ENCODE results near the gene AATK.

Gene AATK

GRCh38 chr17:81196505-81197408, 30.7 kb upstream of the AATK start:
- no peak for DNase-seq (ENCODE audit: low read depth, low spot score)

GRCh38 chr17:81195941-81196495, 30.0 kb upstream of the AATK start:
- DNase-seq (ENCODE audit: low read depth, low spot score) = no peak

GRCh38 chr17:81194941-81195901, 29.2 kb upstream of the AATK start:
- DNase-seq (ENCODE audit: low read depth, low spot score) = no peak

GRCh38 chr17:81194225-81194760, 28.3 kb upstream of the AATK start:
- DNase-seq (ENCODE audit: low read depth, low spot score) = no peak

- no peak for DNase-seq (ENCODE audit: low read depth, low spot score)
Observed at GRCh38 chr17:81193470-81194224, 27.6 kb upstream of the AATK start.

- no peak for DNase-seq (ENCODE audit: low read depth, low spot score)
Observed at GRCh38 chr17:81193051-81193410, 27.0 kb upstream of the AATK start.

- no peak for DNase-seq (ENCODE audit: low read depth, low spot score)
Observed at GRCh38 chr17:81192386-81193050, 26.5 kb upstream of the AATK start.

GRCh38 chr17:81191646-81192045, 25.6 kb upstream of the AATK start:
- no peak for DNase-seq (ENCODE audit: low read depth, low spot score)

GRCh38 chr17:81191116-81191515, 25.1 kb upstream of the AATK start:
- DNase-seq (ENCODE audit: low read depth, low spot score) = no peak

GRCh38 chr17:81190591-81190990, 24.6 kb upstream of the AATK start:
- DNase-seq (ENCODE audit: low read depth, low spot score) = no peak

GRCh38 chr17:81189670-81190530, 23.9 kb upstream of the AATK start:
- no peak for DNase-seq (ENCODE audit: low read depth, low spot score)

- DNase-seq (ENCODE audit: low read depth, low spot score) = no peak
Observed at GRCh38 chr17:81189016-81189415, 23.0 kb upstream of the AATK start.

GRCh38 chr17:81188491-81188840, 22.4 kb upstream of the AATK start:
- DNase-seq (ENCODE audit: low read depth, low spot score) = no peak

- no peak for DNase-seq (ENCODE audit: low read depth, low spot score)
Observed at GRCh38 chr17:81187586-81188490, 21.8 kb upstream of the AATK start.

GRCh38 chr17:81187120-81187519, 21.1 kb upstream of the AATK start:
- no peak for DNase-seq (ENCODE audit: low read depth, low spot score)

GRCh38 chr17:81186203-81186602, 20.2 kb upstream of the AATK start:
- no peak for DNase-seq (ENCODE audit: low read depth, low spot score)

GRCh38 chr17:81184555-81184954, 18.5 kb upstream of the AATK start:
- no peak for DNase-seq (ENCODE audit: low read depth, low spot score)

- no peak for DNase-seq (ENCODE audit: low read depth, low spot score)
Observed at GRCh38 chr17:81183807-81184206, 17.8 kb upstream of the AATK start.

GRCh38 chr17:81183316-81183715, 17.3 kb upstream of the AATK start:
- no peak for DNase-seq (ENCODE audit: low read depth, low spot score)
